ENCODE measurements around the gene CHRDL2. TPM values are rescaled to one million over a fixed set of nuclear protein-coding genes. Genes with fewer than 3 reads are reported as not detected.

The CHRDL2 gene
- total RNA-seq, 1 donor from 2014 or later, result not detected

DNA sequence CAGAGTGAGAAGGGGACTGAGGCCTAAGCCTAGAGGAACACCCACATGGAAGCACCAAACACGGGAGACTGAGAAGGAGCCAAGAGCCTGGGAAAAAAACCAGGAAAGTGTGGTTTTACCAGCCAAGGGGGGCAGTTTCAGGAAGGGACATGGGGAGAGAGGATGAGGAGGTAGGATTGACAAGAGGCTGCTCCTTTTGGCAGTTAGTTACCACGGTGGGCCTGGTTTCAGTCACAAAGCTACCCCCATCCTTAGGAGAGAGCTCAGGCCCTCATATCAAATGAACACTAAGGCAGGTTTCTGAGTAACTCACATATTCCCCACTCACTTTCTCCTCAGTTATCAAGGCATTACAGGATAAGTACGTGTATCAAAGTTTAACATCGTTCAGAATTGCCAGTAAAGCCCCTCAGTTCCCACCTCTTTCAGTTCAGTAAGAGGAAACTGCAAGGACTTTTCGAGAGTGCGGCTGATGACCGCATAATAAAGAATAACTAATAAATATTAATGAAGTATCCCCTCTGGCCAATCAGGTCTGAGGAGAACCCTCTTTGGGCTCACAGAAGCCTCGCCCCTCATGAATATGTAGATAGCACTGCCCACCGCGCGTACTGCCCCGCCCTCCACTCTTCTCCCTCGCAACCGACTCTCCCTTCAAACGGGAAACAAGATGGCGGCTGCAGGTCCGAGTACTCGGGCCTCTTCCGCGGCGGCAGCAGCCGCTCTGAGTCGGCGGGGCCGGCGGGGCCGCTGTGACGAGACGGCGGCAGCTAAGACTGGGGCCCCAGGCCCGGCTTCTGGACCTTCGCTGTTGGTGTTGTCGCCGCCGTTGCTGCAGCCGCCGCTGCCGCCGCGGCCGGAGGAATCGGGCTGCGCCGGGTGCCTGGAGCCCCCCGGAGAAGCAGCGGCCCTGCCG lies 17.2 kb upstream of the CHRDL2 start, which contains the start of gene RNF169:
Gene RNF169, plus strand, starts transcription at position 639 of the 916 bp plus-strand sequence. Its CDS starts 32 bp downstream, at position 671.
- DNase-seq (ENCODE audit: low spot score), result peak; percentile 99

DNA sequence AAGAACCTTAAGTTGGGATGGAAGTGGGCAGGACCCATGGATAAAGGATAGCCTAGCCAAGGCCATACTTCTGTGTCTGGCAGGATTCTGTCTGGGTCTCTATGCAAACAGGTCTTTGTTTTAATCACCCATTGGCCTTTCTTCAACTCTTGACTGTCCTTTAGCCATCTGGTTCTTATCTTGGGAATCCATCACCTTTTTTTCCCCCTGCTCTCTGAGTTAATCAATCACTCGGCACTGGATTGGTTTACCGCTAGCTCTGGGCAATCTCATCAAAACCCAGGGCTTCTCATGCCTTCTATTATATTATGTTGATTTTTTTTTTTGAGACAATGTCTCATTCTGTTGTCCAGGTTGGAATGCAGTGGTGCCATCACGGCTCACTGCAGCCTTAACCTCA lies 15.6 kb upstream of the CHRDL2 start:
- no peak for DNase-seq (ENCODE audit: low spot score)

GRCh38 chr11:74744277-74744676 lies 13.1 kb upstream of the CHRDL2 start:
- no peak for DNase-seq (ENCODE audit: low spot score)

- DNase-seq (ENCODE audit: low spot score), result no peak
These were observed 12.4 kb upstream of the CHRDL2 start for GRCh38 chr11:74743640-74744039.

- DNase-seq (ENCODE audit: low spot score), result no peak
These were observed 10.8 kb upstream of the CHRDL2 start for GRCh38 chr11:74742070-74742469.

GRCh38 chr11:74739546-74740270 lies 8.5 kb upstream of the CHRDL2 start:
- DNase-seq (ENCODE audit: low spot score), result peak; percentile 73

DNA sequence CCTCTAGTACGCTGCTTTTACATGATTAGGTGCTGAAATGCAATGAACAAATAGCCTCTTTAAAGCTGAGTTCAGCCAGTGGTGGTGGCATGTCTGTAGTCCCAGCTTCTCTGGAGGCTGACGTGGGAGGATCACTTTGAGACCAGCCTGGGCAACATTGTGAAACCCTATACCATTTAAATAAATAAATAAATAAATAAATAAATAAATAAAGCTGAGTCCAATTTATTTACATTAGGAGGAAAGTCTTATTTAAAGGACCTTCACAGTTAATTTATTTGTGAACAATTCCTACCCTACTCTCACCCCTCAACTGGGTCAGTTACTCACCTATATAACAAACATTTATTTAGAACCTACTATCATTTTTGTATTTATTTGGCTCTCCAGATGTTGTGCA lies 4.8 kb upstream of the CHRDL2 start:
- no peak for DNase-seq (ENCODE audit: low spot score)

DNA sequence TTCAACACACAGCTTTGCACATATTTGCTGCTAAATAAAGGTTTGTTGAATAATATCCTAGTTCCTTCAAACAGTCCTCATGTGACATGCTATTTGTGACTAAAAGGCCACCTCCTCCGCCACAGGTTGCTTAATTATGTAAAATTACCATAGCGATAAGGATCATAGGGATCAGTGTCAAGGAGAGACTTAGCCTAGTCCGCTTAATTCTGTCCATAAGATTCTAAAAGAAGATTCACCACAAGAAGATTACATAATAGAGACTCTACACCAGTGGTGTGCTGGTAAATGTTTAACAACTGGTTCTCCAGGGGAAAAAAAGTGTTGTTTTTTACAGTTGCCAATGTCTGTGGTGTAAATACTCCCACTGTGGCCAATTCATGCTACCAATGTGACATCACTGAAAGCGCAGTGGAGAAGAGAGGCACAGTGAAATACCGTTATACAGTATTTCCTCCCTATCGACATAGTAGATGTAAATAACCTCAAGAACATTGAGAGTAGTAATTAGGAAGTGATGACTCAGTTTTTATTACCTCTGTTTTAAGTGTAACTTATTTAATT lies 4.2 kb upstream of the CHRDL2 start:
- DNase-seq (ENCODE audit: low spot score), result no peak

- DNase-seq (ENCODE audit: low spot score), result no peak
These were observed 3.3 kb upstream of the CHRDL2 start for GRCh38 chr11:74734559-74734925.

DNA sequence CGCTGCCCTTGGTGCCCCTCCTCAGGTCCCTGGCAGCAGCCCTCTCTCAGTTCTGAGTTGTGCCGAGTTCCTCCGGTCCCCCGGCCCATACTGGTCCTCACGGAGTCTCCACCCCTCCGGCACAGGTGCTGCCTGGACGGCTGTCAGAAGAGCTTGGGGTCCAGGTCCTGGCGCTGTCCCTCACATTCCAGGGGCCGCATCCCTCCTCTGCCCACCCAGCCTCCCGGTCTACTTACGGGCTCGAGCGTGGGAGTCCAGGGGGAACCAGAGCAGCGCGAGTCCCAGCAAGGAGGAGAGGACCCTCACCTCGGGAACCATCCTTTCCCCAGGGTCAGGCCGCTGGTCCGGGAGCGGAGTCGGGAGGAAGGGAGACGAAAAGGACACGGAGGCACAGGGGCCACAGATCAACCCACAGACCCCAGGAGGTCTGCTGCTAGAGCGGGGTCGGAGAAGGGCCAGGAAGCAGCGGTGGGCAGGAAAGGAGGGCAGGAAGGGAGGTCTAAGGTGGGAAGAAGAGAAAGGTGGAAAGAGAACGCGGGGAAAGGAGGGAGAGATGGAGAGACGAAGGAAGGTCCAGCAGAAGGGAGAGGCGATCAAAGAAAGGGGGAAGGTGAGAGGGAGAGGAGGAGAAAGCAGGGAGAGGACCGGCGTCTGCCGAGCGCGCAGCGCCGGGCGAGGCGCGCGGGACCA lies 510 bp downstream of the CHRDL2 start:
- DNase-seq (ENCODE audit: low spot score), result no peak

GRCh38 chr11:74729397-74729796 lies 1.8 kb downstream of the CHRDL2 start:
- no peak for DNase-seq (ENCODE audit: low spot score)

DNA sequence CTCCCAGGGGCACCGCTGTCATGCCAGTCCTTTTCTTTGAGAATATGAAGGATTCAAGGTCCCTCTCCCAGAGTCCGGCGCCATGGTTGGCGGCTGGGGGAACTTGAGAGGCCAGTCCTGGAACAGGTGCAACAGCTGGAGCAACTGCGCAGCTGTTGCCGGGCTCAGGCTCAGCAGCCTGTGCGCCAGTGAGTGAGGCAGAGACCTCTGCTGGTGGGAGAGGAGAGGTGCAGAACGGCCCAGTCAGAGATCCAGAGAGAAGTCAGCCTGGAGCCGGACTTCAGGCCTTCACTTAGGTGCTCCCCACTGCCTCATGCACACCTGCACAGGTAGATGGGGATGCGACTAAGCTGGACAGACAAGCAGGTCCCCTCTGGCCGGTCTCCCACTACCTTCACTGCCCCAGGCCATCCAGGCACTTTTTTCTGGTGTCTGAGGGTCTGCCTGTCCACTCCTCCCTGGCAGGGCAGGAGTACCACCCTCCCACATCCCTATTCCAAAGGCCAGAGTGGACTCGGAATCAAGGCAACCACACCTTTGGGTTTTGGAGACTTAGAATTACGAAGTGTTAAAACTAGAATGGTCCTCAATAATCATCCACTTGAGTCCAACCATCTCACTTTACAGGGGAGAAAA lies 4.6 kb downstream of the CHRDL2 start:
- DNase-seq (ENCODE audit: low spot score), result peak; percentile 74

- no peak for DNase-seq (ENCODE audit: low spot score)
These were observed 5.5 kb downstream of the CHRDL2 start for GRCh38 chr11:74725701-74726100.

DNA sequence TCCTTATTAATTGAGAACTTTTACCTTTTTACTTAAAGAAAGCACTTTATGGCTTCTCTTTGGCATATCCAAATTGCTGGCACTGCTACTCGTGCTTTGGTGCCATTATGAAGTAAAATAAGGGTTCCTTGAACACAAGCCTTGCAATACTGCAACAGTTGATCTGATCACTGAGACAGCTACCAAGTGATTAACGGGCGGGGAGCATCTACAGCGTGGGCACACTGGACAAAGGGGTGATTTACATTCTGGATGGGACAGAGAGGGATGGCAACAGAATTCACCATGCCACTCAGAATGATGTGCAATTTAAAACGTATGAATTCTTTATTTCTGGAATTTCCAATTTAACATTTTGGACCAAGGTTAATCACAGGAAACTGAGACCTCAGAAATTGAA lies 7.7 kb downstream of the CHRDL2 start:
- no peak for DNase-seq (ENCODE audit: low spot score)

DNA sequence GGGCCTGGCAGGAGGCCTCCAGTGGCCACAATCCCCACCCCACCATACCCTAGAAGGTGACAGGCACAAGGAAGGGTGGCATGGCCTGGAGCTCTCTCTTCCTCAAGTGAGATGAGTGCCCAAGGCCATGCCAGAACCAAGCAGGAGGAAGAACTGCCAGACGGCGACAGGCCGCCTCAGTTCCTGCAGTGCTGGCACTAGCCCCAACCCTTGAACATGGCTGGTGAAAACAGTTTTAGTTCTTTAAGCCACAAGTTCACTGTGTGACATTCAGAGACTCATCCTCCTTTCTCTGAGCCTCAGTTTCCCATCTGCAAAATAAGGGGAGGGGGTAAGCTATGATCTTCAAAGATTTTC lies 9.8 kb downstream of the CHRDL2 start:
- DNase-seq (ENCODE audit: low spot score), result no peak

GRCh38 chr11:74720596-74721478 lies 10.4 kb downstream of the CHRDL2 start:
- DNase-seq (ENCODE audit: low spot score), result peak; percentile 76

DNA sequence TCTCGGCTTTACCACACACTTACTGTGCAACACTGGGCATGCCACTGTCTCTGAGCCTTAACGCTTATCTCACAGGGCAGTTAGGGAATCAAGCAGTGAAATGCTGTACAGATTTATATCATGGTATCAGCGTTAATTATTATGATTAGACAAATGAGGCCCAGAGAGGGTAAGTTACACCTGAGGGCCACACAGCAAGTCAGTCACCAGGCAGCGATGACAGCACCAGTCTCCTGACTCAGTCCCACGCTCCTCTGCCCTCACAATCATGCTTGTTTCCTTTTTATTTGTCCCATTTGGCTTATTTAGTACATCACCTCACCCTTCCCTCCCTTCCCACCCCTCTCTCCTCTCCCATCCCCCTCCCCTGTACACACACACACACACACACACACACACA lies 12.2 kb downstream of the CHRDL2 start:
- DNase-seq (ENCODE audit: low spot score), result no peak

GRCh38 chr11:74717221-74717969 lies 13.8 kb downstream of the CHRDL2 start:
- peak; percentile 56 for DNase-seq (ENCODE audit: low spot score)

DNA sequence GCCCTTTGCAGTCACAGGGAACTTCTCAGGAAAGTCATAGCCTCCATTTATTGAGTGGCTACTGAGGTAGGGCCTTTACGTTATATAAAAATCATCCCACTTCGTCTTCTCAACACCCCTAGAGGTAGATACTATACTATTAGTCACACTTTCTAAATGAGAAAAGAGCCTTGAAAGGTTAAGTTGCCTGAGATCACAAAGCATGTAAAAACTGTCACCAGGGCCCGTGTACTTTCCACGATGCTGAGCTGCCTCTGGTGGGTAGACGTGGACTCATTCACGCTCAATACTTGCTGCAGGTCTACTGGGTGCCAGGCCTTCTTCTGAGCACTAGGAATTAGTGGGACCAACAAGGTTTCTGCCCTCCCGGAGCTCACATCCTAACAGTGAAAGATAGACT lies 16.3 kb downstream of the CHRDL2 start:
- no peak for DNase-seq (ENCODE audit: low spot score)

DNA sequence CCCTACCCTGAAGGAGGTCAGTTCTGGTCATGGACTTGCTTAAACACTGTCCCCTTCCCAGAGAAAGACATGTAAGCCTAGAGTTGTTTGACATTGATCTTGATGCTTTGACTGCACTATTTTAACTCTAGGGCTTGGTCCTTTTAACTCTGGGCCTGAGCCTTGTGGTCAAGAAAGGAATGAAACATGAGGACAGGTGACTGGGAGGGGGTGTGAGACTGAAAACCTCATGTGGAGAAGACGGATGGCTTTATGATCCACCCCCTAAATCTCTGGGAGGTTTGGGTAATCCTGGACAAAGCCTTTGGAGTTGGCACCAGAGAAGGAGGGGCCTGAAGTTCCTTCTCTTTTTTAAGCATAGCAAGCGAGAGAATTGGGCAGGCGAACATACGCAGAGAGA lies 17.5 kb downstream of the CHRDL2 start:
- DNase-seq (ENCODE audit: low spot score), result no peak
